ENCODE data around the gene SETD2. TPM values are rescaled to one million over a fixed set of nuclear protein-coding genes. Genes with fewer than 3 reads are reported as not detected.
"Not testable (repeated sequence)": the region's sequence is repeated elsewhere in the genome, so short reads cannot be mapped to it uniquely, and the experiment has no call there.

Gene SETD2
- total RNA-seq, 1 experiment from 2014 or later: 60.8 TPM

DNA sequence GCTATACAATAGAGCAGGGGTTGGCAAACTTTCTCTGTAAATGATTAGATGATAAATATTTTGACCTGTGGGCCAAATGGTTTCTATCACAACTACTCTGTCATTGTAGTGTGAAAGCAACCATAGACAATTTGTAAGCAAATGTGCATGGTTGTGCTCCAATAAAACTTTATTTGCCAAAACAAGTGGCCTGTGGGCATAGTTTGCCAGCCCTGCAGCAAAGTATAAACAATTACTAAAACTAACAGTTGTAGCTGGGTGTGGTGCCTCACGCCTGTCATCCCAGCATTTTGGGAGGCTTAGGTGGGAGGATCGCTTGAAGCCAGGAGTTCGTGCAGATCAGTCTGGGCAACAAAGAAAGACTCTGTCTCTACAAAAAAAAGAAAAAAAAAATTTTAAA, 122.8 kb downstream of the SETD2 start:
- no peaks in the 10 kb centered on the region for H4K20me1 ChIP-seq (ENCODE audit: control insufficient read depth, insufficient read depth, insufficient read length)
- no peak overlapping the region for H4K8ac ChIP-seq (replicated peaks; ENCODE audit: insufficient read length, low read depth, low read length)
- no peak overlapping the region for H2AK5ac ChIP-seq (ENCODE audit: insufficient read length, low read length)
- H3K79me1 ChIP-seq (ENCODE audit: insufficient read depth, low read depth, low read length, poor library complexity, severe bottlenecking): no peaks in the 10 kb centered on the region
- no CpG with 5 or more reads among the region's 3 CpGs for WGBS (ENCODE audit: extremely low coverage, insufficient read length, low lambda C conversion rate)
- no peak overlapping the region for H2BK5ac ChIP-seq (ENCODE audit: insufficient read length, low read length)
- no peaks in the 10 kb centered on the region for H3K9me3 ChIP-seq (ENCODE audit: control insufficient read depth, low read depth, low read length)
- no peaks in the 10 kb centered on the region for H3K27me3 ChIP-seq (ENCODE audit: insufficient read depth, low read length)
- H3T11ph ChIP-seq (ENCODE audit: low read length): no peak overlapping the region
- H3K18ac ChIP-seq (ENCODE audit: insufficient read length, low read depth, low read length): no peak overlapping the region
- no peak overlapping the region for H2BK12ac ChIP-seq (ENCODE audit: insufficient read length, low read depth, low read length)
- no peak overlapping the region for H3K4ac ChIP-seq (ENCODE audit: low read depth, low read length)
- no peak overlapping the region for H3K4me3 Mint-ChIP-seq
- no peak overlapping the region for H4K5ac ChIP-seq (ENCODE audit: insufficient read length, low read depth, low read length)
- H3K23ac ChIP-seq (ENCODE audit: insufficient read length, low read depth, low read length): no peak overlapping the region
- no peak for DNase-seq
- H3K79me2 ChIP-seq (ENCODE audit: insufficient read depth, low read length): no peaks in the 10 kb centered on the region
- no peak overlapping the region for H4K91ac ChIP-seq (ENCODE audit: insufficient read length, low read depth, low read length)
- H2BK15ac ChIP-seq (ENCODE audit: low read depth, low read length): no peak overlapping the region
- no peak overlapping the region for H3K56ac ChIP-seq (ENCODE audit: insufficient read length, low read depth, low read length)
- H3K9ac ChIP-seq (ENCODE audit: extremely low read depth, insufficient read length, low read length): no peak overlapping the region
- no peak overlapping the region for H3K27ac Mint-ChIP-seq
- no peak overlapping the region for H3K27ac ChIP-seq (ENCODE audit: insufficient read length, low read depth, low read length)
- no peaks in the 10 kb centered on the region for H3K4me1 ChIP-seq (ENCODE audit: insufficient read depth, low read length)
- H3K14ac ChIP-seq (ENCODE audit: insufficient read depth, low read length): no peak overlapping the region
- TF ChIP-seq, protein P1, sequence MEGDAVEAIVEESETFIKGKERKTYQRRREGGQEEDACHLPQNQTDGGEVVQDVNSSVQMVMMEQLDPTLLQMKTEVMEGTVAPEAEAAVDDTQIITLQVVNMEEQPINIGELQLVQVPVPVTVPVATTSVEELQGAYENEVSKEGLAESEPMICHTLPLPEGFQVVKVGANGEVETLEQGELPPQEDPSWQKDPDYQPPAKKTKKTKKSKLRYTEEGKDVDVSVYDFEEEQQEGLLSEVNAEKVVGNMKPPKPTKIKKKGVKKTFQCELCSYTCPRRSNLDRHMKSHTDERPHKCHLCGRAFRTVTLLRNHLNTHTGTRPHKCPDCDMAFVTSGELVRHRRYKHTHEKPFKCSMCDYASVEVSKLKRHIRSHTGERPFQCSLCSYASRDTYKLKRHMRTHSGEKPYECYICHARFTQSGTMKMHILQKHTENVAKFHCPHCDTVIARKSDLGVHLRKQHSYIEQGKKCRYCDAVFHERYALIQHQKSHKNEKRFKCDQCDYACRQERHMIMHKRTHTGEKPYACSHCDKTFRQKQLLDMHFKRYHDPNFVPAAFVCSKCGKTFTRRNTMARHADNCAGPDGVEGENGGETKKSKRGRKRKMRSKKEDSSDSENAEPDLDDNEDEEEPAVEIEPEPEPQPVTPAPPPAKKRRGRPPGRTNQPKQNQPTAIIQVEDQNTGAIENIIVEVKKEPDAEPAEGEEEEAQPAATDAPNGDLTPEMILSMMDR (conservative IDR thresholded peaks at IDR 0.05): no peak
- H3K4me2 ChIP-seq (ENCODE audit: insufficient read depth, insufficient read length, low read length): no peak overlapping the region
- H3K4me1 Mint-ChIP-seq: no peaks in the 10 kb centered on the region
- H3K27me3 Mint-ChIP-seq (ENCODE audit: low read depth): no peaks in the 10 kb centered on the region
- no peak overlapping the region for H2BK20ac ChIP-seq (ENCODE audit: low read depth, low read length, poor library complexity, severe bottlenecking)
- no peak overlapping the region for H2BK120ac ChIP-seq (ENCODE audit: low read depth, low read length, poor library complexity, severe bottlenecking)
- H3K23me2 ChIP-seq (ENCODE audit: insufficient read length, low read depth, low read length, poor library complexity, severe bottlenecking): no peaks in the 10 kb centered on the region
- no peak overlapping the region for H2AFZ ChIP-seq (ENCODE audit: low read length)
- H3K9me3 Mint-ChIP-seq: no peaks in the 10 kb centered on the region
- peaks cover 32 to 68% (median 65%) of the 10 kb centered on the region in 3 experiments for H3K36me3 Mint-ChIP-seq (ENCODE audit: insufficient read depth in 1 of 3, low read depth in 3 of 3)

DNA sequence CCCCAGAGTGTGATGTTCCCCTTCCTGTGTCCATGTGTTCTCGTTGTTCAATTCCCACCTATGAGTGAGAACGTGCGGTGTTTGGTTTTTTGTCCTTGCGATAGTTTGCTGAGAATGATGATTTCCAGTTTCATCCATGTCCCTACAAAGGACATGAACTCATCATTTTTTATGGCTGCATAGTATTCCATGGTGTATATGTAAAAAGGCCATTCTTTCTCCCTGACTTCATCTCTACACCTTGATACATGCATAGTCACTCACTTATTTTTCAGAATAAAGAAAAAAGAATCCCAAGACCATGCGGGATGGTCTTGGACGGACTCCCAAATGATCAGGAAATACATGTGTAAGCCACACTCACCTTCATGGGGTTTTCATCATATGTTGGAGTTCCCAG, 126.6 kb downstream of the SETD2 start:
- H4K5ac ChIP-seq (ENCODE audit: insufficient read length, low read depth, low read length): not testable (repeated sequence)
- H3K36me3 Mint-ChIP-seq (ENCODE audit: insufficient read depth in 1 of 3, low read depth in 3 of 3): peaks cover 28 to 79% (median 65%) of the 10 kb centered on the region in 3 experiments

More for the DNA sequence above, 126.6 kb downstream of the SETD2 start:
- H3K27ac Mint-ChIP-seq; H4K20me1 ChIP-seq (ENCODE audit: control insufficient read depth, insufficient read depth, insufficient read length); H3K23ac ChIP-seq (ENCODE audit: insufficient read length, low read depth, low read length); H3K4me3 Mint-ChIP-seq; H3K4me1 Mint-ChIP-seq; H2AFZ ChIP-seq (ENCODE audit: low read length); H3K4ac ChIP-seq (ENCODE audit: low read depth, low read length); H3K4me1 ChIP-seq (ENCODE audit: insufficient read depth, low read length); H2AK5ac ChIP-seq (ENCODE audit: insufficient read length, low read length); H3K9me3 ChIP-seq (ENCODE audit: control insufficient read depth, low read depth, low read length); H3K27me3 Mint-ChIP-seq (ENCODE audit: low read depth); H3K23me2 ChIP-seq (ENCODE audit: insufficient read length, low read depth, low read length, poor library complexity, severe bottlenecking); H2BK20ac ChIP-seq (ENCODE audit: low read depth, low read length, poor library complexity, severe bottlenecking); H3K18ac ChIP-seq (ENCODE audit: insufficient read length, low read depth, low read length); H3K9me3 Mint-ChIP-seq; H3K9ac ChIP-seq (ENCODE audit: extremely low read depth, insufficient read length, low read length); H3K14ac ChIP-seq (ENCODE audit: insufficient read depth, low read length); H3K4me2 ChIP-seq (ENCODE audit: insufficient read depth, insufficient read length, low read length); H2BK15ac ChIP-seq (ENCODE audit: low read depth, low read length); DNase-seq; H3K79me2 ChIP-seq (ENCODE audit: insufficient read depth, low read length); H3T11ph ChIP-seq (ENCODE audit: low read length); H3K79me1 ChIP-seq (ENCODE audit: insufficient read depth, low read depth, low read length, poor library complexity, severe bottlenecking); H3K27ac ChIP-seq (ENCODE audit: insufficient read length, low read depth, low read length); H2BK120ac ChIP-seq (ENCODE audit: low read depth, low read length, poor library complexity, severe bottlenecking); H2BK12ac ChIP-seq (ENCODE audit: insufficient read length, low read depth, low read length); H3K56ac ChIP-seq (ENCODE audit: insufficient read length, low read depth, low read length); H4K8ac ChIP-seq (replicated peaks; ENCODE audit: insufficient read length, low read depth, low read length); H2BK5ac ChIP-seq (ENCODE audit: insufficient read length, low read length); H3K27me3 ChIP-seq (ENCODE audit: insufficient read depth, low read length); H4K91ac ChIP-seq (ENCODE audit: insufficient read length, low read depth, low read length): not testable (repeated sequence)
- no CpG with 5 or more reads among the region's 6 CpGs for WGBS (ENCODE audit: extremely low coverage, insufficient read length, low lambda C conversion rate)

Data from H9 (cell line).